GM23338 (cell line): ENCODE measurements around the gene KIAA0232. TPM values are rescaled to one million over a fixed set of nuclear protein-coding genes. Genes with fewer than 3 reads are reported as not detected.

Experiments
- ATAC-seq: fragments of 200-7000 bp; cut with Tn5 transposase; 3 replicates; pipeline ENCODE4 v1.9.1; 2020
- DNase-seq: peaks from one replicate; pipeline ENCODE4 v3.0.0-alpha.2; 2015; ENCODE audit warnings: low spot score
- H2AFZ ChIP-seq: fragments of 200-600 bp; sonication (generic); 2 replicates; pipeline ENCODE4 v1.8.0; 2016; ENCODE audit warnings: antibody characterized with exemption, mild to moderate bottlenecking, moderate library complexity
- H3F3A ChIP-seq: fragments of 200-600 bp; sonication (generic); replicated peaks from 2 replicates; pipeline ENCODE4 v1.8.0; 2017; ENCODE audit warnings: antibody characterized with exemption, mixed run types, low read depth
- H3K27ac ChIP-seq: fragments of 200-600 bp; sonication (generic); 2 replicates; pipeline ENCODE4 v1.6.1; 2016; ENCODE audit warnings: low read depth
- H3K27me3 ChIP-seq: fragments of 200-600 bp; sonication (generic); 2 replicates; pipeline ENCODE4 v1.8.0; 2016; ENCODE audit warnings: mild to moderate bottlenecking, mixed run types, moderate library complexity; ENCODE audit not compliant: insufficient read depth
- H3K36me3 ChIP-seq: fragments of 200-600 bp; sonication (generic); 2 replicates; pipeline ENCODE4 v1.8.0; 2016; ENCODE audit warnings: mild to moderate bottlenecking; ENCODE audit not compliant: insufficient read depth
- H3K4me1 ChIP-seq: fragments of 200-600 bp; sonication (generic); 2 replicates; pipeline ENCODE4 v1.8.0; 2016; ENCODE audit warnings: mild to moderate bottlenecking, moderate library complexity; ENCODE audit not compliant: insufficient read depth
- H3K4me2 ChIP-seq: fragments of 200-600 bp; sonication (generic); 2 replicates; pipeline ENCODE4 v1.7.1; 2017; ENCODE audit warnings: mixed run types
- H3K4me3 ChIP-seq: fragments of 200-600 bp; sonication (generic); 2 replicates; pipeline ENCODE4 v1.6.1; 2016; ENCODE audit warnings: mixed run types
- H3K79me2 ChIP-seq: fragments of 200-600 bp; sonication (generic); replicated peaks from 2 replicates; pipeline ENCODE4 v1.8.0; 2017; ENCODE audit warnings: mild to moderate bottlenecking; ENCODE audit not compliant: insufficient read depth
- H3K9me2 ChIP-seq: fragments of 200-600 bp; sonication (generic); 2 replicates; pipeline ENCODE4 v1.8.0; 2017; ENCODE audit not compliant: insufficient read depth
- H4K20me1 ChIP-seq: fragments of 200-600 bp; sonication (generic); replicated peaks from 2 replicates; pipeline ENCODE4 v1.8.0; 2017; ENCODE audit warnings: mild to moderate bottlenecking; ENCODE audit not compliant: insufficient read depth
- H3K27ac Mint-ChIP-seq: 2 replicates; pipeline ENCODE4 v1.8.0; 2020; ENCODE audit warnings: inconsistent platforms, mild to moderate bottlenecking, moderate library complexity, mixed read lengths
- H3K27me3 Mint-ChIP-seq: 3 replicates; pipeline ENCODE4 v1.8.0; 2022; ENCODE audit warnings: low read depth, mild to moderate bottlenecking, moderate library complexity, mixed read lengths, inconsistent platforms; ENCODE audit not compliant: insufficient read depth, poor library complexity
- H3K36me3 Mint-ChIP-seq: 3 replicates; pipeline ENCODE4 v1.8.0; 2021; ENCODE audit warnings: low read depth, mild to moderate bottlenecking, inconsistent platforms, moderate library complexity, mixed read lengths
- H3K4me1 Mint-ChIP-seq: 3 replicates; pipeline ENCODE4 v1.8.0; 2020; ENCODE audit warnings: mild to moderate bottlenecking, inconsistent platforms, mixed read lengths
- H3K4me3 Mint-ChIP-seq: 3 replicates; pipeline ENCODE4 v1.8.0; 2021; ENCODE audit warnings: moderate library complexity, mild to moderate bottlenecking, inconsistent platforms, mixed read lengths
- H3K9me3 Mint-ChIP-seq: 3 replicates; pipeline ENCODE4 v1.8.0; 2020; ENCODE audit warnings: moderate library complexity, mild to moderate bottlenecking, inconsistent platforms, mixed read lengths
- CREB1 ChIP-seq: fragments of 250-450 bp; sonication (Bioruptor Pico); IDR thresholded peaks from 2 replicates; pipeline ENCODE4 v1.5.0; 2020; ENCODE audit warnings: low read depth, mild to moderate bottlenecking, moderate library complexity
- EZH2 ChIP-seq: fragments of 200-600 bp; sonication (generic); IDR thresholded peaks from one replicate; pipeline ENCODE4 v1.8.0; 2017; ENCODE audit warnings: antibody characterized with exemption, mild to moderate bottlenecking, low read depth; ENCODE audit not compliant: unreplicated experiment
- EZH2phosphoT487 ChIP-seq: fragments of 200-600 bp; sonication (generic); IDR thresholded peaks from one replicate; pipeline ENCODE4 v1.8.1; 2018; ENCODE audit warnings: antibody characterized with exemption; ENCODE audit not compliant: unreplicated experiment
- JUNB ChIP-seq: IDR thresholded peaks from one replicate; pipeline ENCODE4 v1.6.1; 2016; ENCODE audit warnings: antibody characterized with exemption; ENCODE audit not compliant: unreplicated experiment
- NANOG ChIP-seq: IDR thresholded peaks from 2 replicates; pipeline ENCODE4 v1.6.1; 2016; ENCODE audit warnings: antibody characterized with exemption, borderline replicate concordance
- POLR2AphosphoS5 ChIP-seq: IDR thresholded peaks from 2 replicates; pipeline ENCODE4 v1.6.1; 2016; ENCODE audit warnings: antibody characterized with exemption, low read depth
- STAT1 ChIP-seq: IDR thresholded peaks from one replicate; pipeline ENCODE4 v1.6.1; 2016; ENCODE audit warnings: antibody characterized with exemption; ENCODE audit not compliant: unreplicated experiment
- ZNF114 ChIP-seq: fragments of 250-450 bp; sonication (Bioruptor Pico); IDR thresholded peaks from 2 replicates; pipeline ENCODE4 v1.5.0; 2020; ENCODE audit warnings: mild to moderate bottlenecking, moderate library complexity
- ZNF331 ChIP-seq: fragments of 250-450 bp; sonication (Bioruptor Pico); IDR thresholded peaks from 2 replicates; pipeline ENCODE4 v1.5.0; 2020; ENCODE audit warnings: low read depth, mild to moderate bottlenecking, moderate library complexity
- polyA plus RNA-seq: library from polyadenylated mRNA; unstranded; fragments of >200 nt; fragmentation: Nextera tagmentation; extraction: Ambion mirVana; gene quantifications from 2 replicates; pipeline ENCODE4 v1.2.1, GENCODE V29; 2016
- total RNA-seq: library from RNA; depleted of rRNA; stranded (reverse); fragments of >200 nt; shearing (Covaris generic); gene quantifications from 2 replicates; pipeline ENCODE4 v1.2.3, GENCODE V29; 2014
- TF ChIP-seq, protein P1 (sequence below), 2 experiments: fragments of 200-600 bp in 1 of 2; sonication (generic) in 1 of 2; conservative IDR thresholded peaks; 2 replicates each; pipeline versions ENCODE4 v1.5.1 to v1.6.1; 2016 to 2017; ENCODE audit warnings: antibody characterized with exemption in 2 of 2, low read depth in 2 of 2, mild to moderate bottlenecking in 2 of 2, moderate library complexity in 1 of 2
- TF ChIP-seq, protein P2 (sequence below): IDR thresholded peaks from one replicate; pipeline ENCODE4 v1.6.1; 2018; ENCODE audit warnings: antibody characterized with exemption; ENCODE audit not compliant: unreplicated experiment
- TF ChIP-seq, protein P3 (sequence below): IDR thresholded peaks from 2 replicates; pipeline ENCODE4 v1.6.1; 2016; ENCODE audit warnings: antibody characterized with exemption
- TF ChIP-seq, protein P4 (sequence below): fragments of 250-450 bp; sonication (Bioruptor Pico); IDR thresholded peaks from 2 replicates; pipeline ENCODE4 v1.5.0; 2020; ENCODE audit warnings: mild to moderate bottlenecking, moderate library complexity

The KIAA0232 gene
- total and polyA plus RNA-seq, 2 experiments from 2014 or later, result 14.3 to 34.9 TPM

DNA sequence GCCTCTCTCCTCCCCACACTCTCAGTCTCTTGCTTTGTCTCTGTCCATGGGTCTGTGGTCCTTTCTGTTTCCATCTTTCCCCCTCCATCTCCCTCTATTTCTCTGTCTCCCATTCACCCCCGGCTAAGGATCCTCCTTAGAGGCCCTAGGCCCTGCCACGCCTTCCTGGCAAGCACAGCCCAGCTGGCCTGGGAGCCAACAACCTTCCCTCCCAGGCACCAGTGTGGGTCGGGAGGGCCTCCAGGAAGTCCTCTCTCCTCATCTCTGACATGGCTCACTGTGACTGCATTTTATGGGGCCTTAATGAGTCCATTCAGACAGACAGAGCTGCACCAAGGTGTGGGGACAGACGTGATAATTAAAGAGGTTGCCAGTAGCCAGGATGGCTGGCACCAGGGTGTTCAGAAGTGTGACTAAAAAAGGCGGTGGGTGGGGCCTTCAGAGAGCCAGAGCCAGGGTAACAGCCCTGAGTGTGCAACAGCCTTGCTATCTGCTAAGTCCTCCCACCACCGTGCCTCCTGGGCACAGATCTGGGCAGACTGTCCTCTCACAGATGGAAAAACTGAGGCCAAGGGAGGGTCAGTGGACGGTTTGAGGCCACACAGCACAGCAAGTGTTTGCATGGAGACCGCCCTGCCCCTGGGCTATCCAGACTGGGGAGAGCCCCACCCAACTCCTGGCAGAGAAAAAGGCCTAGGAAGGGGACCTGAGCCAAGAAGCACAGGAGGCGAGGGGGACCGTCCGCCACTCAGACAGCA, 35.1 kb upstream of the KIAA0232 start:
- DNase-seq (no peak), ATAC-seq (no peak)
- H3K4me3 ChIP-seq, result no peak overlapping the region
- H3K9me2 ChIP-seq, result no peaks in the 10 kb centered on the region
- no peak overlapping the region for H3K4me2 ChIP-seq
- no peak overlapping the region for H2AFZ ChIP-seq
- TF ChIP-seq NANOG, result no peak
- TF ChIP-seq POLR2AphosphoS5, result no peak
- TF ChIP-seq ZNF331, result no peak
- no peak for TF ChIP-seq STAT1
- no peak for TF ChIP-seq CREB1 (CRISPR knock-in tag)
- TF ChIP-seq EZH2phosphoT487, result no peak
- TF ChIP-seq, protein P1, sequence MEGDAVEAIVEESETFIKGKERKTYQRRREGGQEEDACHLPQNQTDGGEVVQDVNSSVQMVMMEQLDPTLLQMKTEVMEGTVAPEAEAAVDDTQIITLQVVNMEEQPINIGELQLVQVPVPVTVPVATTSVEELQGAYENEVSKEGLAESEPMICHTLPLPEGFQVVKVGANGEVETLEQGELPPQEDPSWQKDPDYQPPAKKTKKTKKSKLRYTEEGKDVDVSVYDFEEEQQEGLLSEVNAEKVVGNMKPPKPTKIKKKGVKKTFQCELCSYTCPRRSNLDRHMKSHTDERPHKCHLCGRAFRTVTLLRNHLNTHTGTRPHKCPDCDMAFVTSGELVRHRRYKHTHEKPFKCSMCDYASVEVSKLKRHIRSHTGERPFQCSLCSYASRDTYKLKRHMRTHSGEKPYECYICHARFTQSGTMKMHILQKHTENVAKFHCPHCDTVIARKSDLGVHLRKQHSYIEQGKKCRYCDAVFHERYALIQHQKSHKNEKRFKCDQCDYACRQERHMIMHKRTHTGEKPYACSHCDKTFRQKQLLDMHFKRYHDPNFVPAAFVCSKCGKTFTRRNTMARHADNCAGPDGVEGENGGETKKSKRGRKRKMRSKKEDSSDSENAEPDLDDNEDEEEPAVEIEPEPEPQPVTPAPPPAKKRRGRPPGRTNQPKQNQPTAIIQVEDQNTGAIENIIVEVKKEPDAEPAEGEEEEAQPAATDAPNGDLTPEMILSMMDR (conservative IDR thresholded peaks at IDR 0.05; ENCODE audit: low read depth in 2 of 2), result no peak
- TF ChIP-seq JUNB, result no peak
- TF ChIP-seq, protein P2, sequence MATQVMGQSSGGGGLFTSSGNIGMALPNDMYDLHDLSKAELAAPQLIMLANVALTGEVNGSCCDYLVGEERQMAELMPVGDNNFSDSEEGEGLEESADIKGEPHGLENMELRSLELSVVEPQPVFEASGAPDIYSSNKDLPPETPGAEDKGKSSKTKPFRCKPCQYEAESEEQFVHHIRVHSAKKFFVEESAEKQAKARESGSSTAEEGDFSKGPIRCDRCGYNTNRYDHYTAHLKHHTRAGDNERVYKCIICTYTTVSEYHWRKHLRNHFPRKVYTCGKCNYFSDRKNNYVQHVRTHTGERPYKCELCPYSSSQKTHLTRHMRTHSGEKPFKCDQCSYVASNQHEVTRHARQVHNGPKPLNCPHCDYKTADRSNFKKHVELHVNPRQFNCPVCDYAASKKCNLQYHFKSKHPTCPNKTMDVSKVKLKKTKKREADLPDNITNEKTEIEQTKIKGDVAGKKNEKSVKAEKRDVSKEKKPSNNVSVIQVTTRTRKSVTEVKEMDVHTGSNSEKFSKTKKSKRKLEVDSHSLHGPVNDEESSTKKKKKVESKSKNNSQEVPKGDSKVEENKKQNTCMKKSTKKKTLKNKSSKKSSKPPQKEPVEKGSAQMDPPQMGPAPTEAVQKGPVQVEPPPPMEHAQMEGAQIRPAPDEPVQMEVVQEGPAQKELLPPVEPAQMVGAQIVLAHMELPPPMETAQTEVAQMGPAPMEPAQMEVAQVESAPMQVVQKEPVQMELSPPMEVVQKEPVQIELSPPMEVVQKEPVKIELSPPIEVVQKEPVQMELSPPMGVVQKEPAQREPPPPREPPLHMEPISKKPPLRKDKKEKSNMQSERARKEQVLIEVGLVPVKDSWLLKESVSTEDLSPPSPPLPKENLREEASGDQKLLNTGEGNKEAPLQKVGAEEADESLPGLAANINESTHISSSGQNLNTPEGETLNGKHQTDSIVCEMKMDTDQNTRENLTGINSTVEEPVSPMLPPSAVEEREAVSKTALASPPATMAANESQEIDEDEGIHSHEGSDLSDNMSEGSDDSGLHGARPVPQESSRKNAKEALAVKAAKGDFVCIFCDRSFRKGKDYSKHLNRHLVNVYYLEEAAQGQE, result no peak
- TF ChIP-seq, protein P3, sequence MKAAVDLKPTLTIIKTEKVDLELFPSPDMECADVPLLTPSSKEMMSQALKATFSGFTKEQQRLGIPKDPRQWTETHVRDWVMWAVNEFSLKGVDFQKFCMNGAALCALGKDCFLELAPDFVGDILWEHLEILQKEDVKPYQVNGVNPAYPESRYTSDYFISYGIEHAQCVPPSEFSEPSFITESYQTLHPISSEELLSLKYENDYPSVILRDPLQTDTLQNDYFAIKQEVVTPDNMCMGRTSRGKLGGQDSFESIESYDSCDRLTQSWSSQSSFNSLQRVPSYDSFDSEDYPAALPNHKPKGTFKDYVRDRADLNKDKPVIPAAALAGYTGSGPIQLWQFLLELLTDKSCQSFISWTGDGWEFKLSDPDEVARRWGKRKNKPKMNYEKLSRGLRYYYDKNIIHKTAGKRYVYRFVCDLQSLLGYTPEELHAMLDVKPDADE, result no peak
- no peak for TF ChIP-seq EZH2
- TF ChIP-seq ZNF114 (CRISPR knock-in tag), result no peak
- TF ChIP-seq, protein P4, sequence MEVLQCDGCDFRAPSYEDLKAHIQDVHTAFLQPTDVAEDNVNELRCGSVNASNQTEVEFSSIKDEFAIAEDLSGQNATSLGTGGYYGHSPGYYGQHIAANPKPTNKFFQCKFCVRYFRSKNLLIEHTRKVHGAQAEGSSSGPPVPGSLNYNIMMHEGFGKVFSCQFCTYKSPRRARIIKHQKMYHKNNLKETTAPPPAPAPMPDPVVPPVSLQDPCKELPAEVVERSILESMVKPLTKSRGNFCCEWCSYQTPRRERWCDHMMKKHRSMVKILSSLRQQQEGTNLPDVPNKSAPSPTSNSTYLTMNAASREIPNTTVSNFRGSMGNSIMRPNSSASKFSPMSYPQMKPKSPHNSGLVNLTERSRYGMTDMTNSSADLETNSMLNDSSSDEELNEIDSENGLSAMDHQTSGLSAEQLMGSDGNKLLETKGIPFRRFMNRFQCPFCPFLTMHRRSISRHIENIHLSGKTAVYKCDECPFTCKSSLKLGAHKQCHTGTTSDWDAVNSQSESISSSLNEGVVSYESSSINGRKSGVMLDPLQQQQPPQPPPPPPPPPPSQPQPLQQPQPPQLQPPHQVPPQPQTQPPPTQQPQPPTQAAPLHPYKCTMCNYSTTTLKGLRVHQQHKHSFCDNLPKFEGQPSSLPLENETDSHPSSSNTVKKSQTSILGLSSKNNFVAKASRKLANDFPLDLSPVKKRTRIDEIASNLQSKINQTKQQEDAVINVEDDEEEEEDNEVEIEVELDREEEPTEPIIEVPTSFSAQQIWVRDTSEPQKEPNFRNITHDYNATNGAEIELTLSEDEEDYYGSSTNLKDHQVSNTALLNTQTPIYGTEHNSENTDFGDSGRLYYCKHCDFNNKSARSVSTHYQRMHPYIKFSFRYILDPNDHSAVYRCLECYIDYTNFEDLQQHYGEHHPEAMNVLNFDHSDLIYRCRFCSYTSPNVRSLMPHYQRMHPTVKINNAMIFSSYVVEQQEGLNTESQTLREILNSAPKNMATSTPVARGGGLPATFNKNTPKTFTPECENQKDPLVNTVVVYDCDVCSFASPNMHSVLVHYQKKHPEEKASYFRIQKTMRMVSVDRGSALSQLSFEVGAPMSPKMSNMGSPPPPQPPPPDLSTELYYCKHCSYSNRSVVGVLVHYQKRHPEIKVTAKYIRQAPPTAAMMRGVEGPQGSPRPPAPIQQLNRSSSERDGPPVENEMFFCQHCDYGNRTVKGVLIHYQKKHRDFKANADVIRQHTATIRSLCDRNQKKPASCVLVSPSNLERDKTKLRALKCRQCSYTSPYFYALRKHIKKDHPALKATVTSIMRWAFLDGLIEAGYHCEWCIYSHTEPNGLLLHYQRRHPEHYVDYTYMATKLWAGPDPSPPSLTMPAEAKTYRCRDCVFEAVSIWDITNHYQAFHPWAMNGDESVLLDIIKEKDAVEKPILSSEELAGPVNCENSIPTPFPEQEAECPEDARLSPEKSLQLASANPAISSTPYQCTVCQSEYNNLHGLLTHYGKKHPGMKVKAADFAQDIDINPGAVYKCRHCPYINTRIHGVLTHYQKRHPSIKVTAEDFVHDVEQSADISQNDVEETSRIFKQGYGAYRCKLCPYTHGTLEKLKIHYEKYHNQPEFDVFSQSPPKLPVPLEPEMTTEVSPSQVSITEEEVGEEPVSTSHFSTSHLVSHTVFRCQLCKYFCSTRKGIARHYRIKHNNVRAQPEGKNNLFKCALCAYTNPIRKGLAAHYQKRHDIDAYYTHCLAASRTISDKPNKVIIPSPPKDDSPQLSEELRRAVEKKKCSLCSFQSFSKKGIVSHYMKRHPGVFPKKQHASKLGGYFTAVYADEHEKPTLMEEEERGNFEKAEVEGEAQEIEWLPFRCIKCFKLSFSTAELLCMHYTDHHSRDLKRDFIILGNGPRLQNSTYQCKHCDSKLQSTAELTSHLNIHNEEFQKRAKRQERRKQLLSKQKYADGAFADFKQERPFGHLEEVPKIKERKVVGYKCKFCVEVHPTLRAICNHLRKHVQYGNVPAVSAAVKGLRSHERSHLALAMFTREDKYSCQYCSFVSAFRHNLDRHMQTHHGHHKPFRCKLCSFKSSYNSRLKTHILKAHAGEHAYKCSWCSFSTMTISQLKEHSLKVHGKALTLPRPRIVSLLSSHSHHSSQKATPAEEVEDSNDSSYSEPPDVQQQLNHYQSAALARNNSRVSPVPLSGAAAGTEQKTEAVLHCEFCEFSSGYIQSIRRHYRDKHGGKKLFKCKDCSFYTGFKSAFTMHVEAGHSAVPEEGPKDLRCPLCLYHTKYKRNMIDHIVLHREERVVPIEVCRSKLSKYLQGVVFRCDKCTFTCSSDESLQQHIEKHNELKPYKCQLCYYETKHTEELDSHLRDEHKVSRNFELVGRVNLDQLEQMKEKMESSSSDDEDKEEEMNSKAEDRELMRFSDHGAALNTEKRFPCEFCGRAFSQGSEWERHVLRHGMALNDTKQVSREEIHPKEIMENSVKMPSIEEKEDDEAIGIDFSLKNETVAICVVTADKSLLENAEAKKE (CRISPR knock-in tag), result no peak
- H3K79me2 ChIP-seq, result no peaks in the 10 kb centered on the region
- no peaks in the 10 kb centered on the region for H3K36me3 ChIP-seq
- Mint-ChIP-seq H3K36me3 (no peaks in the 10 kb centered on the region), H3K27ac (no peak overlapping the region), H3K4me1 (no peaks in the 10 kb centered on the region), H3K4me3 (no peak overlapping the region), H3K9me3 (no peaks in the 10 kb centered on the region; the same call in 2 of the 3 replicates), H3K27me3 (no peaks in the 10 kb centered on the region)
- no peaks in the 10 kb centered on the region for H3F3A ChIP-seq
- H3K27me3 ChIP-seq, result no peaks in the 10 kb centered on the region
- no peaks in the 10 kb centered on the region for H4K20me1 ChIP-seq
- H3K4me1 ChIP-seq, result no peaks in the 10 kb centered on the region
- H3K27ac ChIP-seq, result no peak overlapping the region
